Measurements from ENCODE around the gene VPS37C.

Gene VPS37C

DNA sequence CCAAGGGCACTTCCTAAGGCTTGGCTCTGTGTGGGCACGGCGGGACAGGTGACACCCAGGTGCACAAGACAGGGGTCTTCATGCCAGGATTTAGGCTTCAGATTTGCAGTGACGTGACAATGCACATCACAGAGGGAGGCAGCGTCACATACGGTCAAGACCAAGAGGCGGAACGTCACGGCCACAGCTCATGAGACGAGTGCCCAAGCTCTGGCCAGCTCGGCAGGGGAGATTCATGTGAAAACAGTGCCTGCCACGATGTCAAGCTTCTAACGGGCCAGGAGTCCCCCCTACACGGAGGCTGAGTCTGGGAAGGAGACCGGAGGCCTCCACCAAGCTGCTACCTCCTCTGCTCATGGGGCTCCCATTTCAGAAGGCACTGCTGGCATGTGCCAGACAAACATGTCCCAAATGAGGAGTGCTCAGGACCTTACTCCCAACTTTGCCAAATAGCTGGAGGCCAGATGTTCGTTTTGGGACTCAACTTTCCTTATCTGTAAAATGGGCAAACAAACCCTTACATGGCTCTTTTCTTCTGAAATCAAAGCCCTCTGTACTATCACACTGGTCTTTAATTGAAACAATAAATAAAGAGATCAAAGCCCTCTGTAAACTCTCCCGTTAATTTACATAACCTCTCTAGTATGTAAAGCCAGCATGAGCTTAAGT, 16.6 kb downstream of the VPS37C start:
- no peak overlapping the region for H3K27ac ChIP-seq
- TF ChIP-seq CTCF (conservative IDR thresholded peaks at IDR 0.05) (no peak), ZFX (IDR thresholded peaks at IDR 0.05) (no peak)

DNA sequence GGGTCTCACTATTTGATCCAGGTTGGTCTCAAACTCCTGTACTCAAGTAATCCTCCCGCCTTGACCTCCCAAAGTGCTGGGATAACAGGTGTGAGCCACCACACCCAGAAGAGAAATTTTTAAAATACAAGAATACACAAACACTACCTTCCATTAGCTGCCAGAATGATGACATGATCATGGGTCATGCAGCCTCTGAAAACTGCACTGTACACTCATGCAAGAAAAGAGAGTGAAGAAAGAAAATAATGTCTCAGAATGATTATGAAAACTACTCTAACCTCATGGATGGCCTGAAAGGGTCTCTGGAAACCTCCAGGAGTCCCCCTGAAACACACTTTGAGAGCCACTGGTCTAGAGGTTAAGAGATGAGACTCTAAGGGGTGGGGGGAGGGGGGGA, 18.8 kb downstream of the VPS37C start:
- H3K27ac ChIP-seq, result no peak overlapping the region

GRCh38 chr11:61141601-61142028, 19.6 kb downstream of the VPS37C start:
- no peak for TF ChIP-seq ZFX (IDR thresholded peaks at IDR 0.05)
- H3K27ac ChIP-seq, result peak overlapping the region; percentile 2; the same call in 1 of the 2 replicates

More for the DNA sequence above, 18.8 kb downstream of the VPS37C start:
- TF ChIP-seq ZFX (IDR thresholded peaks at IDR 0.05) (no peak), CTCF (conservative IDR thresholded peaks at IDR 0.05) (no peak)

GRCh38 chr11:61140416-61140815, 20.8 kb downstream of the VPS37C start:
- TF ChIP-seq ZFX (IDR thresholded peaks at IDR 0.05) (no peak), CTCF (conservative IDR thresholded peaks at IDR 0.05) (no peak)
- no peak overlapping the region for H3K27ac ChIP-seq

GRCh38 chr11:61139387-61139786, 21.8 kb downstream of the VPS37C start:
- no peak overlapping the region for H3K27ac ChIP-seq
- TF ChIP-seq CTCF (conservative IDR thresholded peaks at IDR 0.05), result no peak
- no peak for TF ChIP-seq ZFX (IDR thresholded peaks at IDR 0.05)

DNA sequence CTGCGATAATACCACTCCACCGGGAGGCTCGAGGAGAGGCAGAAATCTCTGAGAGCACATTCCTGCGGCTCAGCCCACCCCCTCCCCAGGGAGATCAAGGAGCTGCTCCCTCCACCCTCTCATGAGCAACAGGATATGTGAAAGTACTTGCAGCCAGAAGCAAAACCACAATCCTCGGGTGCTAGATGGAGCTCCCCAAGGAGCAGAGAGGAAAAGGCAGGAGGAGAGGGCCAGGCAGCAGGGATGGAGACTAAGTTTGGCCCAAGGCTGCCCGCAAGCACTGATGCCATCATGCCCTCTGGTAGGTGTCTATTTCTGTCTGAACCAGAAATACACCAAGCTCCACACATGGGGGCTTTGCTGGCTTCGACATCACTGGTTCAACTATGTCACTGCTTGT, 22.3 kb downstream of the VPS37C start:
- TF ChIP-seq CTCF (conservative IDR thresholded peaks at IDR 0.05) (no peak), ZFX (IDR thresholded peaks at IDR 0.05) (no peak)
- no peak overlapping the region for H3K27ac ChIP-seq

DNA sequence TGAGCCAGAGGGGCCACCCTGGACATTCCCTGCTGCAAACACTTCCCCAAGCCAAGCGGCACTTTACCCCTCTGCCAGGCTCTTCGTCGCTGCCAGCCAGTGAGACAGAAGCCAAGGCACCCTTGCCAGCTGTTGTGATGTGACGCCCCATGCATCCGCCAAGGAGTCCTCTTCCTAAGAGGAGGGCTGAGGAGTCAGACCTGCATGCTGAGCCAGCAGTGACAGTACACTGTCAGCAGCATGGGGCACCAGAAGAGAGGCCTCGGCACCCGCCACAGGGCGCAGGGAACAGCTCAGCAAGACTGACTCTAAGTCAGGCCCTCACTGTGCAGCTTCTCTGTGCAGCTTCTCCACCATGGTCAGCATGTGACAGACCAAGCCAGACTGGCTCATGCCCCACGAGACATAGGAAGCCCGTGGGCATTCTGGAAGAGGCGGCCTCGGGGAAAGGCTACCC, 26.4 kb downstream of the VPS37C start:
- no peak overlapping the region for H3K27ac ChIP-seq
- TF ChIP-seq CTCF (conservative IDR thresholded peaks at IDR 0.05) (no peak), ZFX (IDR thresholded peaks at IDR 0.05) (no peak)
